Measurements from ENCODE around the gene GNAI2.

DNA sequence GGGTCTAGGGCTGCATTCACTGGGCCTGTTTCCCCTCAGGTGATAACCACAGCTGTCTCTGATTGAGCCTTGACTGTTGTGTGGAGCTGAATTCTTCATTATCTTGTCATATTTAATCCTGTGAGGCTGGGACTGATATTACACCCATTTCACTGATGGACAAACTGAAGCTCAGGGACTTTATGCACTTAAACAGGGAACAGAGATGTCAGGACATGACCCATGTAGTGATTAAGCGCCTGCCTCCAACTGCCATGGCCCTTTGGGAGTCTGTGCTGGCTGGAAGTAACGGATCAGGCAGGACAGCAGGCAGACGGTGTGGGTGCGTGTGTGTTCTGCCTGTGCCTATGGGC, 7.5 kb downstream of the GNAI2 start:
- TF ChIP-seq, protein P1, sequence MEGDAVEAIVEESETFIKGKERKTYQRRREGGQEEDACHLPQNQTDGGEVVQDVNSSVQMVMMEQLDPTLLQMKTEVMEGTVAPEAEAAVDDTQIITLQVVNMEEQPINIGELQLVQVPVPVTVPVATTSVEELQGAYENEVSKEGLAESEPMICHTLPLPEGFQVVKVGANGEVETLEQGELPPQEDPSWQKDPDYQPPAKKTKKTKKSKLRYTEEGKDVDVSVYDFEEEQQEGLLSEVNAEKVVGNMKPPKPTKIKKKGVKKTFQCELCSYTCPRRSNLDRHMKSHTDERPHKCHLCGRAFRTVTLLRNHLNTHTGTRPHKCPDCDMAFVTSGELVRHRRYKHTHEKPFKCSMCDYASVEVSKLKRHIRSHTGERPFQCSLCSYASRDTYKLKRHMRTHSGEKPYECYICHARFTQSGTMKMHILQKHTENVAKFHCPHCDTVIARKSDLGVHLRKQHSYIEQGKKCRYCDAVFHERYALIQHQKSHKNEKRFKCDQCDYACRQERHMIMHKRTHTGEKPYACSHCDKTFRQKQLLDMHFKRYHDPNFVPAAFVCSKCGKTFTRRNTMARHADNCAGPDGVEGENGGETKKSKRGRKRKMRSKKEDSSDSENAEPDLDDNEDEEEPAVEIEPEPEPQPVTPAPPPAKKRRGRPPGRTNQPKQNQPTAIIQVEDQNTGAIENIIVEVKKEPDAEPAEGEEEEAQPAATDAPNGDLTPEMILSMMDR (IDR thresholded peaks at IDR 0.05): no peak
- no peak for TF ChIP-seq POLR2A (IDR thresholded peaks at IDR 0.05)

Data from adrenal gland (tissue), 5 donors.